CD4-positive, alpha-beta T cell treated with Interleukin-4 for 4 hours (primary cell): Measurements from ENCODE around the gene TBX21.

Experiments
- DNase-seq: peaks from one replicate; pipeline ENCODE4 v3.0.0-alpha.2; 2020

Gene TBX21

GRCh38 chr17:47733047-47733673, at the start of gene TBX21:
Gene TBX21 (plus strand): TSS chr17:47733236. CDS start chr17:47733455, 219 bp downstream.
- peak; percentile 92 for DNase-seq

- no peak for DNase-seq
These were observed 49.0 kb upstream of the TBX21 start for GRCh38 chr17:47684025-47684424.

GRCh38 chr17:47684535-47685193, 48.4 kb upstream of the TBX21 start:
- no peak for DNase-seq

GRCh38 chr17:47685556-47686275, 47.3 kb upstream of the TBX21 start:
- DNase-seq, result no peak

GRCh38 chr17:47686276-47686635, 46.8 kb upstream of the TBX21 start:
- no peak for DNase-seq

- no peak for DNase-seq
These were observed 46.2 kb upstream of the TBX21 start for GRCh38 chr17:47686664-47687327.

GRCh38 chr17:47687328-47687690, 45.7 kb upstream of the TBX21 start:
- no peak for DNase-seq

GRCh38 chr17:47687748-47688147, 45.3 kb upstream of the TBX21 start:
- no peak for DNase-seq

- DNase-seq, result no peak
These were observed 42.9 kb upstream of the TBX21 start for GRCh38 chr17:47690121-47690520.

GRCh38 chr17:47692137-47692894, 40.7 kb upstream of the TBX21 start:
- no peak for DNase-seq

GRCh38 chr17:47692895-47693730, 39.9 kb upstream of the TBX21 start:
- DNase-seq, result no peak

GRCh38 chr17:47693731-47694580, 39.1 kb upstream of the TBX21 start, which contains the start of gene TBKBP1:
Gene TBKBP1 (plus strand): TSS chr17:47694161. CDS start chr17:47696113, 1,952 bp downstream.
- peak; percentile 59 for DNase-seq

GRCh38 chr17:47694581-47695428, 38.2 kb upstream of the TBX21 start:
- peak; percentile 41 for DNase-seq

- DNase-seq, result no peak
These were observed 37.3 kb upstream of the TBX21 start for GRCh38 chr17:47695429-47696376.

GRCh38 chr17:47696717-47697642, 36.1 kb upstream of the TBX21 start:
- no peak for DNase-seq

- DNase-seq, result no peak
These were observed 34.9 kb upstream of the TBX21 start for GRCh38 chr17:47697906-47698711.
